HepG2 (cell line): ENCODE results near the gene METAP1.

Experiments
- EP300 ChIP-seq, 3 experiments: sonication (generic) in 1 of 3; formaldehyde crosslinking in 1 of 3; IDR thresholded peaks; 2 replicates each; pipeline versions ENCODE4 v1.5.1 to v1.6.1; 2011 to 2020; ENCODE audit warnings: low read depth in 2 of 3, low read length in 2 of 3, borderline replicate concordance in 1 of 3, improper control_type of control experiment in 1 of 3, mild to moderate bottlenecking in 1 of 3, missing genetic modification reagents in 1 of 3, moderate library complexity in 1 of 3
- FOXM1 ChIP-seq: sonication (generic); formaldehyde crosslinking; IDR thresholded peaks from 2 replicates; pipeline ENCODE4 v1.5.0; 2020; ENCODE audit warnings: missing genetic modification reagents
- NCOA2 ChIP-seq: sonication (generic); formaldehyde crosslinking; IDR thresholded peaks from 2 replicates; pipeline ENCODE4 v1.8.0; 2022; ENCODE audit warnings: inconsistent platforms
- RCOR2 ChIP-seq: IDR thresholded peaks from 2 replicates; pipeline ENCODE4 v1.6.1; 2016; ENCODE audit warnings: missing biosample characterization, missing genetic modification reagents
- ZNF430 ChIP-seq: sonication (generic); formaldehyde crosslinking; IDR thresholded peaks from 2 replicates; pipeline ENCODE4 v1.9.0; 2021; ENCODE audit warnings: mild to moderate bottlenecking, missing genetic modification reagents
- TF ChIP-seq, protein P1 (sequence below), 2 experiments: IDR thresholded peaks; 2 replicates each; pipeline ENCODE4 v1.6.1; 2011 to 2012; ENCODE audit warnings: low read length in 2 of 2, borderline replicate concordance in 1 of 2, low read depth in 1 of 2, mild to moderate bottlenecking in 1 of 2, moderate library complexity in 1 of 2

DNA sequence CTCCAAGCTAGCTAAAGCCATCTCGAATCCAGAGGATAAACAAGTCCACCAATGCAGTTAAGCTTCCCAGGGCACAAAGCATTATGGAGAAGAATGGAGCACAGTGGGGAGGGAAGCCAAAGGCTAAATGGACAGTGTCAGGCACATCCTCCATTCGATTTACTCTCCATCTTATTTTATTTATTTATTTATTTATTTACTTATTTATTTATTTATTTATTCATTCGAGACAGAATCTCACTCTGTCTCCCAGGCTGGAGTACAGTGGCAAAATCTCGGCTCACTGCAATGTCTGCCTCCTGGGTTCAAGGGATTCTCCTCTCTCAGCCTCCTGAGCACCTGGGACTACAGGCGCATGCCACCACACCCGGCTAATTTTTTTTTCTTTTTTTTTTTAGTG lies 40.3 kb upstream of the METAP1 start:
- TF ChIP-seq NCOA2 (CRISPR knock-in tag) = no peak
- no peak for TF ChIP-seq EP300 (IDR thresholded peaks at IDR 0.05; ENCODE audit: low read depth in 2 of 2, low read length in 2 of 2)
- no peak for TF ChIP-seq EP300 (CRISPR knock-in tag; IDR thresholded peaks at IDR 0.05; ENCODE audit: borderline replicate concordance)
- no peak for TF ChIP-seq FOXM1 (CRISPR knock-in tag)
- TF ChIP-seq RCOR2 (CRISPR knock-in tag) = no peak
- no peak for TF ChIP-seq ZNF430
- TF ChIP-seq, protein P1, sequence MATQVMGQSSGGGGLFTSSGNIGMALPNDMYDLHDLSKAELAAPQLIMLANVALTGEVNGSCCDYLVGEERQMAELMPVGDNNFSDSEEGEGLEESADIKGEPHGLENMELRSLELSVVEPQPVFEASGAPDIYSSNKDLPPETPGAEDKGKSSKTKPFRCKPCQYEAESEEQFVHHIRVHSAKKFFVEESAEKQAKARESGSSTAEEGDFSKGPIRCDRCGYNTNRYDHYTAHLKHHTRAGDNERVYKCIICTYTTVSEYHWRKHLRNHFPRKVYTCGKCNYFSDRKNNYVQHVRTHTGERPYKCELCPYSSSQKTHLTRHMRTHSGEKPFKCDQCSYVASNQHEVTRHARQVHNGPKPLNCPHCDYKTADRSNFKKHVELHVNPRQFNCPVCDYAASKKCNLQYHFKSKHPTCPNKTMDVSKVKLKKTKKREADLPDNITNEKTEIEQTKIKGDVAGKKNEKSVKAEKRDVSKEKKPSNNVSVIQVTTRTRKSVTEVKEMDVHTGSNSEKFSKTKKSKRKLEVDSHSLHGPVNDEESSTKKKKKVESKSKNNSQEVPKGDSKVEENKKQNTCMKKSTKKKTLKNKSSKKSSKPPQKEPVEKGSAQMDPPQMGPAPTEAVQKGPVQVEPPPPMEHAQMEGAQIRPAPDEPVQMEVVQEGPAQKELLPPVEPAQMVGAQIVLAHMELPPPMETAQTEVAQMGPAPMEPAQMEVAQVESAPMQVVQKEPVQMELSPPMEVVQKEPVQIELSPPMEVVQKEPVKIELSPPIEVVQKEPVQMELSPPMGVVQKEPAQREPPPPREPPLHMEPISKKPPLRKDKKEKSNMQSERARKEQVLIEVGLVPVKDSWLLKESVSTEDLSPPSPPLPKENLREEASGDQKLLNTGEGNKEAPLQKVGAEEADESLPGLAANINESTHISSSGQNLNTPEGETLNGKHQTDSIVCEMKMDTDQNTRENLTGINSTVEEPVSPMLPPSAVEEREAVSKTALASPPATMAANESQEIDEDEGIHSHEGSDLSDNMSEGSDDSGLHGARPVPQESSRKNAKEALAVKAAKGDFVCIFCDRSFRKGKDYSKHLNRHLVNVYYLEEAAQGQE (IDR thresholded peaks at IDR 0.05; ENCODE audit: borderline replicate concordance in 1 of 2, low read depth in 1 of 2, low read length in 2 of 2) = no peak
